GM18868 (cell line): ENCODE measurements around the gene PADI3.
"Not testable (repeated sequence)": the region's sequence is repeated elsewhere in the genome, so short reads cannot be mapped to it uniquely, and the experiment has no call there.

Experiments used
- ATAC-seq: cut with Tn5 transposase; IDR thresholded peaks from one replicate; pipeline ENCODE4 v1.9.1; 2021; ENCODE audit warnings: mild to moderate bottlenecking, moderate library complexity; ENCODE audit not compliant: unreplicated experiment

The PADI3 gene

DNA sequence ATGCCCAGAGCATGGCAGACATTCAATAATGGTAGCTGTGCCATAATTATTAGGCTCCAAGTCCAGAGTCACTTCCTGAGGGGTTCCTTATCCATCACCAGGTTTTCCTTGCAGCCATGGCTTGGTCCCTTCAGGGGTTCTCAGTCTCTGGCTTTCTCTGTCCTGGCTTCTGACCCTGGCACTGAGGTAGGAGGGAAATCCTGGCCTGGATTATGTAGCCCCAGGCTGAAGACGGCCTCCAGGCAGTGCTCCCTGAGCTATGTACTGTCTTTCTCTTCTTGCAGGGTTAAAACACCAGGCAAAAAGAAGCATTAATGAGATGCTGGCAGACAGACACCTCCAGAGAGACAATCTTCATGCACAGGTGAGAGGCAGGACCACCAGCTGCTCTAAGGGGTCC lies 9.5 kb upstream of the PADI3 start:
- no peak for ATAC-seq

DNA sequence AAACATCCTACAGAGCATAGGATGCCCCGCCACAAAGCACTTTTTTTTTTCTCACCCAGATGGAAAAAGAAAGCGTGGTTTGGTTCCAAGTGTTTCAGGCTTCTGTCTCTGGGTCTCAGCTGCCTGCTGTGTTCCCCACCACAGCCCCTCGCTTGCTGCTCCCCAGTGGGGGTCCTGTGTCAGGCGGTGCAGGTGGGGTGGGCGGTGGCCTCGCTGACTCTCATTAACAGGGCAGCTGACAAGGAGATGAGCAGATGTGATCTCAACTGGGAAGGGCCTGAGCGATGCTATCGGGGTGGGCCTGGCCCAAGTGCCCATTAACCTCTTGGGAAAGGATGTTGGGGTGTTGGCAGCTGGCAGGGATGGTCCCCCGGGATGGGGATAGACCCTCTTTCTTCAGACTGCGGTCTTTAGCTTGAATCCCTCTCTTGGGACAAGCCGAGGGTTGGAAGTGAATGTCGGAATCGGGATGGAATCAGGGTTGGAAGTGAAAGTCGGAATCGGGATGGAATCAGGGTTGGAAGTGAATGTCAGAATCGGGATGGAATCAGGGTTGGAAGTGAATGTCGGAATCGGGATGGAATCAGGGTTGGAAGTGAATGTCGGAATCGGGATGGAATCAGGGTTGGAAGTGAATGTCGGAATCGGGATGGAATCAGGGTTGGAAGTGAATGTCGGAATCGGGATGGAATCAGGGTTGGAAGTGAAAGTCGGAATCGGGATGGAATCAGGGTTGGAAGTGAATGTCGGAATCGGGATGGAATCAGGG lies 7.7 kb upstream of the PADI3 start:
- ATAC-seq, result not testable (repeated sequence)

DNA sequence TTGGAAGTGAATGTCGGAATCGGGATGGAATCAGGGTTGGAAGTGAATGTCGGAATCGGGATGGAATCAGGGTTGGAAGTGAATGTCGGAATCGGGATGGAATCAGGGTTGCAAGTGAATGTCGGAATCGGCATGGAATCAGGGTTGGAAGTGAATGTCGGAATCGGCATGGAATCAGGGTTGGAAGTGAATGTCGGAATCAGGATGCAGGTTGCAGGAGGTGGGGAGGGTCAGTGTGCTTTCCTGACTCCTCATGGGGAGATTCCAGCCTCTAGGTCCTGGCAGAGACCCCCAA lies 7.2 kb upstream of the PADI3 start:
- not testable (repeated sequence) for ATAC-seq

DNA sequence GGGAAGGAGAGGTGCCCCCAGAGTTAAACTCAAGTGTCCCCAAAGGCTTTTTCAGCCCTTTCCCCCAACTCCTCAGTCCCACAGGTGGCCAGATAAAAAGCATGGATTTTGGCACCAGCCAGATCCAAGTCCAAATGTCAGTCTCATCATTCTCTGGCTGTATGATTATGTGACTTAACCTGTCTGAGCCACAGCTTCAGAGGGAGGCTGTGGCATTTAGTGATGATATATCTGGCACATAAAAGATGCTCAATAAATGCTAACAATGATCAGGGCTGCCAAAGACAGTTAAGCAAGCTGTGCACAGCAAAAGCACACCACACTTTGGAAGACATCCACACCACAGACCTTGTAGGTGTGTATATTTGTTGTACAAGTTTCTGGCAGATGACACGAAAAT lies 5.6 kb upstream of the PADI3 start:
- no peak for ATAC-seq

DNA sequence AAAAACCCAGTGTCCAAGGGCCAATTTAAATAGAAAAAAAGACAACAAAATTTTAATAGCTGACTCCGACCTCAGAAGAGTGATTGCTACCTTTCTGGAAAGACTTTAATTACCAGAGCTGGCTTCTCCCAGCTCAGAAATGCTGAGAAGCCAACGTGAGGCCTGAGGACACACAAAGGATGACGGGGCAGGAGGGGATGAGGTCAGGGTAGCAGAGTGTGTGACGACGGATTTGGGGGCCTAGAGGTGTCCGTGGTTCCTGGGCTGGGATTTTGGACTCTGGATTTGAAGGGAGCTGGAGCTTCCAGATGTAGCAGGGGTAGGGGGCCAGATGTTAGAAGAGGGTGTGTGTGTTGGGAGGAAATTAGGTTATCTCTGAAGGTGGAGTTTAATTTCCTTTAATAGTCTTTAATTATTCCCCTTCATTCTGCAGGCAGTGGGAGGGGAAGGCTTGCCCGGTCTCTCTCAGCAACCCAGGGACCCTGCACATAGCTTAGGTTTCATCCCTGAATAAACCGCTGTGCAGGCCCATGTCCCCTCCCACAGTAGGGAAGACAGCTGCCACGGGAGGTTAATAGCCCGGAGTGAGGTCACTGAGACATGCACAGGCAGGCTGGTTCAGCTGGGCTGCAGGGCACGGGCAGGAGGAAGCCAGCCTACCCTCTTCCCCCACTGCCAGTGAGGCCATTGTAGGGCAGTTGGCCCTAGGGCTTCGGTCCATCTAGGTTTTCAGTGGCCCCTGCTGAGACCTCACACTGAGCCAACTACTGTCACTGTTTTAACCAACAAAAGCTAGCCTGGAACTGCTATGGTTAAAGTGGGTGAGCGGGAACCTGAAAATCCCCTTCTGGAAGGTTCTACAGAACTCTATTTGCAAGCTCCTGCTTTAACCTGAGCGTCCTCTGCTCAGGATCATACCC lies 3.8 kb upstream of the PADI3 start:
- no peak for ATAC-seq

DNA sequence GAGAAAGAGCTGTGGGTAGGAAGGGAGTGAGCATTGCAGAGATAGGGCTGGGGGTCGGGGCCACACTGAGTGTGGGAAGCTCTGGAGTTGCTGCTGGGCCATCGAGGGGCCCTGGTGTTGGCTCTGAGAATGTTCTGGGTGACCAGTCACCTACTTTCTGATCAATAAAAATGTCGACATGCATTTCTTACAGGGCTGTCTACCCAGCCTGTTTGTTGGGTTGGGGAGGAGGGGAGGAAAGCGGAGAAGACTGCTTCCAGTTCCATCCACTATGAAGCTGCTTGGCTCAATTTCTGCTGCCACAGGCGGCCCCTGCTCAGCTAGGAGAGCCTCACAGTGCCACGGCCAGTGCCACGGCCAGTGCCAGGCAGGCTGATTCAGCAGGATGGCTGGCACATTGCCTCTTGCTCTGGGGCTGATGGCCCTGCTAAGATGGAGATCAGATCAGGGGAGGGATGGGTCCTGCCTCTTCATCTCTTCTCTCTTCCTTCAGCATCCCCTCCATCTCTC lies 3.0 kb upstream of the PADI3 start:
- ATAC-seq, result no peak

DNA sequence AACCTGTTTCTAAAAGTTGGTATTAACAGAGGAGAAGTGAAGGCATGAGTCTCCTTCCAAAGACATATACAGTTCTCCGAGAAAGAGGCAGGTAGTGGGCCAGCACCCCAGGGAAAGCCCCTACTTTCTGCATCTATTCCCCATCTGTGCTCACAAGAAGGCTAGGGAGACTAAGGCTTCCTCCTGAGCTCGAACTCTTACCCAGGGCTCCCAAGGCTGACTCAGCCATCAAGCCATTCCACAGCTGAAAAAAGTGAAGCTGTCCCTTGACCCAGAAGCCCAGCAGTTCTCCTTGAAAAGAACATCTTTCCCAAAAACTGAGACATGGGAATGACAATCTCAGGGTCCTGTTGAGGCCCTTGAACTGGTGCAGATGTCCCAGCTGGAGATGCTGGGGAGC lies 1.9 kb upstream of the PADI3 start:
- no peak for ATAC-seq

DNA sequence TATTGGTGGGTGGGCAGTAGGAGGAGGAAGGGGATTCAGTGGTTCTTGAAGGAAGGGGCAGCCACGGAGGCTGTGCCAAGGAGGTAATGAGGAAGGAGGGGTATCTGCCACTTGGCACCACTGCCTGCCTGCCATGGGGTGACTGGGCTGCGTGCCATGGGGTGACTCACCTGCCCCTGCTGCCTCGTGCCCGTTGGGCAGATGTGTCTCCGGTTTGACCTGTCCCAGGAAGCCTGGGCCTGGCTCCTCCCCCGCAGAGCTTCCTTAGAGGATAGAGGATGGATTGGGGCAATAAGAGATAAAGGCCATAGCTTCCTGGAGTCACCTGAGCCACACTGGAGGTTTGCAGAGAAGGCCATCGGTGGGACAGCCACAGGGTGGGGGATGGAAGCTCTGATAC lies 1.7 kb downstream of the PADI3 start:
- ATAC-seq, result no peak

DNA sequence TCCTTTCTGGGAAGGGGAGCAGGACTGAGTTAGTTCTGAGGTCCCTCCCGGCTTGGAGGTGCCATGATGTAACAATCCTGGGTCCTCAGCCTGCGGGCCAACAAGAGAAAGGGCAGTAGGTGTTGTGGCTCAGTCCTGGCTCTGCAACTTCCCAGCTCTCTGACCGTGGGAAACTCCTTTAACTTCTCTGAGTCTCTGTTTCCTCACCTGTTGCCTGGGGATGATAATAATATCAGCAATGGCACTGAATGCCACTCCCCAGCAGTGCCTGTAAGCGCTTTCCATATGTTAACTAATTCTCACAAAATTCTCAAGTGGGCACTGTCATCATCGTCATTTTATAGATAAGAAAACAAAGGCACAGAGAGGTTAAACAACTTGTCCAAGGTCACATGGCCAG lies 2.3 kb downstream of the PADI3 start:
- no peak for ATAC-seq

DNA sequence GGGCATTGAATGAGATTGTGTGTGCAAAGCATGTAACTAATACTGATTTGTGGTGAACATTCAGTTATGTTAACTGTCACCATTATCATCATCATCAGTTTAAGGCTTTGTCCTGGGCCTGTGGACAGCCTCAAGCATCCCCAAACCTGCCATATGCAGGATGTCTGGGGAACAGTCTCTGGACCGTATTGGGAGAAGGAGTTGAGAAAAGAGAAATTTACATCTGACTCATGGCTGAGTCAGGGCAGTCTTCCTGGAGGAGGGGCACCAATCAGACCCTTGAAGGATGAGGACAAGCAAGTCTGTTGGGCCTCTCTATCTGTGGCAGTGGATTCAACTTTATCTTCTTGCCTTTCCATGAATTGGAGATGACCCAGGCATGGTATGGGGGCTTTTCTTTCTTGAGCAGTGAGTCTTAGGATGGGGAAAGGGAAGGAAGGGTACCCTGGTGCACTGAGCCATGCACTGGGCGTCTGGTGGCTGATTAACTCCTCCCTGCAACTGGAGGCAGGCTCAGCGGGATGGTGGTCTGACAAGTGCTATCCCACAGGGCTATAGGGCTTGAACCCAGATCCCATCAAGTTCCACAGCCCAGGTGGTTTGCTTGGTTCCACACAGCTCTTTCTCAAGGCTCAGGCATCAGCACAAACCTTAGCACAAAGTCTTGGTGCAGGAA lies 2.9 kb downstream of the PADI3 start:
- ATAC-seq, result no peak

DNA sequence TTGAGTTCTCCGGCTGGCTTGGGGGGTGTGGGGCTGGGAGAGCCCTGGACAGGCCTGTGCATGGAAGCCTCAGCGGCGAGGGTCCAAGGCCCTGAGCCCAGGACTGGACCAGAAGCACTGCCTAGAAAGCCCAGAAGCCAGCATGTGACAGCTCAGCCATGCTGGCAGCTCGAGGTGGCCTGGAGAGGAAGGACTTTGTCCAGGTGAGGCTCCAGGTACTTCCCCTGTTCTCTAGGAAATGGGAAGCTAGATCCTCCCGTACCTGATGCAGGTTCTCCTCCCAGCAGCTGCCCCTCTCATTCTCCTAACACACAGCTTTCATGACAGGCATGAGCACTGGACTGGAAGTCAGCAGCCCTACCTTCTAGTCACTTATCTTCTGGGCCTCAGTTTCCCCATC lies 6.4 kb downstream of the PADI3 start:
- no peak for ATAC-seq

DNA sequence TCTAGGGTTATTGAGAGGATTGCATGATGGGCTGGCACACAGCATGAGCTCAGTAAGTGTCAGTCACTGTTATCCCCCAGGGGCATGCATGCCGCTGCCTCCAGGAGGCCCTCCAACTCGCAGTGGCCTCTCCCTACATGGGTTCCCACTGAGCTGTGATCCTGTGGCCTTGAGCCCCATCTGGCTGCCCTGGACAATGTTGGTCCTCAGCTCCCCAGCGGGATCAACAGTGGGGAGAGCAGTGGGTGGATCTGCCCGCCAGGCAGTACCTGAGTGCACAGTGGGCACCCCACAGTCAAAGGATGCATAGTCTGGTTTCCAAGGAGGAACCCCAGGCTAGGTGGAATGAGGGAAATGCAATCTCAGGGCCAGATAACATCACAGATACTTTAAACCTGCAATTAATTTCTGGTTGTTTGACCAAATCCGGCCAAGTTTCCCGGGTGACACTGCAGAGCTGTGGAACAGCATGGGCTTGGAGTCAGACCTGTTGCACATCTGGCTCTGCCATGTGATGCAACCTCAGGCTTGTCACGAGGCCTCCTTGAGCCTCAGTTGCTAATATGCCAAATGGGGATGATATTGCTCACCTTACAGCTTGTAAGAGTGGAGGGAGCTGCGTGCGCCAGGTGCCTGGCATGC lies 9.3 kb downstream of the PADI3 start:
- ATAC-seq, result no peak

DNA sequence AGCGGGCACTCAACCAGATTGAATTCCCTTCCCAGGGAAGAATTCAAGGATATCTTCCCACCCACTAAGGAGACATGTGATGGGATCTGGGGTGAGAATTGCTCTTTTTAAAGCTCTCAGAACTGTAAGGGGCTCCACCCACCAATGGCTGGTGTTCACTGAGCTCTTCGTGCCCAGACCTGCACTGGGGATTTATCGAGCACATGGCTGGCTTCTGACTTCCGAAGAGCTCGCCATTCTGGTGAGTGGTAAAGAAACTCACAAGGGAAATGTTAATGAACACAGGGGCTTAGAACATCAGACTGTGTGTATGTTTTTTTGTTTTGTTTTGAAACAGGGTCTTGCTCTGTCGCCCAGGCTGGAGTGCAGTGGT lies 9.8 kb downstream of the PADI3 start:
- ATAC-seq, result no peak

DNA sequence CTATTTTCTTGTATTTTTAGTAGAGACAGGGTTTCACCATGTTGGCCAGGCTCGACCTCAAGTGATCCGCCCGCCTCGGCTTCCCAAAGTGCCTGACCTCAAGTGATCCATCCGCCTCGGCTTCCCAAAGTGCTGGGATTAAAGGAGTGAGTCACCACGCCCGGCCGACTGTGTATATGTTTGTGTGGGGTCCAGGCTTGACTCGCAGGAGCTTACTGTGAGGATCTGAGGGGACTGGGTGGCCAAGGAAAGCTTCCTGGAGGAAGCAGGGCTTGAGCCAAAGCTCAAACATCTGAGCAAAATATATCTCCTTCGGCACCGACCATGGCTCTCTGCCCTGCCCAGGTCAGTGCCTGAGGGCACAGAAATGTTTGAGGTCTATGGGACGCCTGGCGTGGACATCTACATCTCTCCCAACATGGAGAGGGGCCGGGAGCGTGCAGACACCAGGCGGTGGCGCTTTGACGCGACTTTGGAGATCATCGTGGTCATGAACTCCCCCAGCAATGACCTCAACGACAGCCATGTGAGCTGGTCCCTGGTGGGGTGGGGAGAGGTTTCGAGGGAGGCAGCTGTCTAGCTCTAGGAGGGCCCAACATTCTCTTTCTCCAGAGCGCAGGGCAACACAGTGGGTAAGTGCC lies 10.5 kb downstream of the PADI3 start:
- no peak for ATAC-seq

DNA sequence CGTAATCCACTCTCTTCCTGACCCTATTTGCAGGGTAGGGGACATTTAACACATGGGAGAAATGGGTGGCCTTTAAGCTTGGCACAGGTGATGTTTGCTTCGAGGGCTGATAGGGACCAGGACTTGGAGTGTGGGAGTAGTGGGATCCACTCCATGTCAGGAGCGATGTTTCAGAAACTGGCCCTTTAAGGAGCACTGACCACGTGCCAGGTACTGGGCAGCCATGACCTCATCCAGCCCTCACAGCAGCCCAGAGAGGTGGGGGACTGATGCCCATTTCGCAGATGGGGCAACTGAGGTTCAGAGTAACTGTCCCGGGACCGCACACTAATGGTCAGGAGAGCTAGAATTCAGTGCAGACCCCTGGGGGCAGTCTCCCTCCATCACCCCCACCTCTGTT lies 11.4 kb downstream of the PADI3 start:
- ATAC-seq, result no peak

DNA sequence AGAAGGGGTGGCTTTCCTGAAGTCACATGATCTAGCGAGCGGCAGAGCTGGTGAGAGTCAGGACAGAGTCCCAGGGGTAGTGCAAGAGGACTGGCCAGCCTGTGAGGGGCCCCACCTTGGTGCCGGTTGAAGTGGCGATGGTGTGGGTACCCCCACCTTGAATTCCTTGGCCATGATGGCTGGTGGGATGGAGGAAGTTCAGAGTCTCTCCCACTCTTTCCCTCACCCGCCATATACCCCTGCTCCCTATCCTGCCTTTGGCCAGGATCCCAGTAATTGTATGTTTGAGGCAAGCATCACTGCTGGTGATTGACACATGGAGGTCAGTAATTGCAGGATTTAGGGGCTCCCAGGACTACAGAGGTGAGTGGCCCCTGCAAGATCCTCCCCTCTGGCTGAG lies 11.8 kb downstream of the PADI3 start:
- no peak for ATAC-seq

DNA sequence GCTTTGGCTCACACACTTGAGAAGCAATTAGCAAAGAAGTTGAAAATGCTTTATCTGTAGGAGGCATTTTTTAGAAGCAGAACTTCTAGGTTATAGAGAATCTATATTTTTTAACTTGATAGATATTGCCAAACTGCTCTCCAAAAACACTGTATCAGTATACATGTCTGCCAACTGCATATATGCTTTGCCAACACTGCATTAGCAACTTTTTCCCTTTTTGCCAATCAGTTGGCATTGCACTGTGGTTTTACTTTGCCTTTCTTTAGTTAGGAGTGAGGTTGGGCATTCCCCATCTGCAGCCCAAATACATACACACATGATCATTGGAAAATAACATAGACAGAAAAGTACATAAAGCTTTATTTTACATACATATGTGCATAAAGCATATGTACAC lies 15.0 kb downstream of the PADI3 start:
- no peak for ATAC-seq

DNA sequence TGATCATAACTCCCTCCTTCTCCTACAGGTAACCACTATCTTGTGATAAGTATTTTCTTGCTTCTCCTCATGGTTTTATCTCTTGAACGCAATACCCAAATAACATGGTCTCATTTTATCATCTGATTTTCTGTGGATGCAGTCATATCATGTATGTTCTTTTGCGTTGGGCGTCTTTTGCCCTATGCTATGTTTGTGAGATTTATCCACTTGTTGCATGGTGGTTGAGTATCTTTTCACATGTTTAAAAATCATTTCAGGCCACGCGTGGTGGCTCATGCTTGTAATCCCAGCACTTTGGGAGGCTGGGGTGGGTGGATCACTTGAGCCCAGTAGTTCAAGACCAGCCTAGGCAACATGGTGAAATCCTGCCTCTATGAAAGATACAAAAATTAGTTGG lies 15.6 kb downstream of the PADI3 start:
- ATAC-seq, result no peak

DNA sequence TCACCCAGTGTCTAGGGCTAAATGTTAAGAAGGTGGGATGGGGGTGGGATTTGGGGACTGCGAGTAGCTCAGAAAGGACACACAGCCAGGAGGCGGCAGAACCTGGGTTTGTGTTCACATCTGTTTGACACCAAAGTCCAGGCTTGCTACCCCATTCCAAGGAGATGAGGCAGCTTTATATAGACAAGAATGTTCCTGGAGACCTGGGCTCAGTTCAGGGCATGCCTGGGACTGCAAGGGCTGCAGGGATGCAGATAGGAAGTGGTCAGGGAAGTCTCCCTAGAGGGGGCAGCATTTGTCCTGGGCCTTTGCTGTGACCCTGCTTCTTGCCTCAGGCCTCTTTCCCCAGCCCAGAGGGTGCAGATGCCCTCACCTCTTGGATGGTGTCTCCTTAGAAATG lies 16.3 kb downstream of the PADI3 start:
- ATAC-seq, result no peak

DNA sequence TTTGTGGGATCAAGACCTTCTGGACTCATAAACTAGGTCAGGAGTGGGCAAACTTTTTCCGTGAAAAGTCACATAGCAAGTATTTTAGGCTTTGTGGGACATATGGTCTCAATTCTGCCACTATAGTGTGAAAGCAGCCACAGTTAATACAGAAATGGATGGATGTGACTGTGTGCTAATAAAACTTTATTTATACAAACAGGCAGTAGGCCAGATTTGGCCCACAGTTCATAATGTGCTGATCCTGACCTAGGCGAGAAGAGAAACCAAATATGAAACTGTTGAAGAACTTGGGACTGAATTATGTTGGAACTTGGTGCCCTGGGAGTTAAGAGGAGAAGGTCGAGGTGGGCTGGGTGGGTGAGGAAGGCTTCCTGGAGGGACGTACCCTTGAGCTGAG lies 17.1 kb downstream of the PADI3 start:
- ATAC-seq, result no peak
